Kasumi-1 (cell line): ENCODE data around the gene SPSB4.

Experiments
- DNase-seq, 2 experiments: peaks; one replicate each; lab custom pipeline; 2025; lab: John Stamatoyannopoulos, UW

Gene SPSB4

GRCh38 chr3:141055136-141055535 lies 4.0 kb downstream of the SPSB4 start:
- DNase-seq, result no peak

GRCh38 chr3:141055536-141056445 lies 4.6 kb downstream of the SPSB4 start:
- no peak for DNase-seq

- DNase-seq, result no peak
Observed at GRCh38 chr3:141056751-141057171, 5.6 kb downstream of the SPSB4 start.

GRCh38 chr3:141057436-141057835 lies 6.3 kb downstream of the SPSB4 start:
- no peak for DNase-seq

- no peak for DNase-seq
Observed at GRCh38 chr3:141057946-141058800, 7.0 kb downstream of the SPSB4 start.

- DNase-seq, result no peak
Observed at GRCh38 chr3:141058996-141059395, 7.8 kb downstream of the SPSB4 start.

- DNase-seq, result no peak
Observed at GRCh38 chr3:141059816-141060215, 8.7 kb downstream of the SPSB4 start.

- DNase-seq, result no peak
Observed at GRCh38 chr3:141060327-141060726, 9.2 kb downstream of the SPSB4 start.

- DNase-seq, result peak; percentile 87 to 89
Observed at GRCh38 chr3:141063831-141064230, 12.7 kb downstream of the SPSB4 start.

- no peak for DNase-seq
Observed at GRCh38 chr3:141064255-141064926, 13.2 kb downstream of the SPSB4 start.

GRCh38 chr3:141065258-141065657 lies 14.1 kb downstream of the SPSB4 start:
- DNase-seq, result no peak

GRCh38 chr3:141065841-141066805 lies 15.0 kb downstream of the SPSB4 start:
- DNase-seq, result no peak

GRCh38 chr3:141067206-141067974 lies 16.2 kb downstream of the SPSB4 start:
- no peak for DNase-seq

- DNase-seq, result no peak
Observed at GRCh38 chr3:141070229-141070628, 19.1 kb downstream of the SPSB4 start.

GRCh38 chr3:141070727-141071357 lies 19.7 kb downstream of the SPSB4 start:
- DNase-seq, result no peak

GRCh38 chr3:141071681-141072260 lies 20.6 kb downstream of the SPSB4 start:
- DNase-seq, result no peak

- no peak for DNase-seq
Observed at GRCh38 chr3:141072950-141073349, 21.8 kb downstream of the SPSB4 start.

- no peak for DNase-seq
Observed at GRCh38 chr3:141073580-141073979, 22.4 kb downstream of the SPSB4 start.

- DNase-seq, result no peak
Observed at GRCh38 chr3:141074529-141074928, 23.4 kb downstream of the SPSB4 start.
